Measurements from ENCODE around the gene SCN5A. TPM values are rescaled to one million over a fixed set of nuclear protein-coding genes. Genes with fewer than 3 reads are reported as not detected.

Gene SCN5A
- total RNA-seq (1 to 10 TPM in 1 of 2 donors, under 1 TPM in 1; 0.45 to 2.0 TPM), polyA plus RNA-seq (under 1 TPM; 0.38 to 0.77 TPM)
- long read RNA-seq, donor 1, partial matches to known transcripts = 1 of 3 reads
- long read RNA-seq, donor 1, other reads (novel, unspliced or antisense) = 2 of 3 reads
- long read RNA-seq, donor 2, partial matches to known transcripts = 0 of 3 reads
- long read RNA-seq, donor 2, other reads (novel, unspliced or antisense) = 3 of 3 reads

DNA sequence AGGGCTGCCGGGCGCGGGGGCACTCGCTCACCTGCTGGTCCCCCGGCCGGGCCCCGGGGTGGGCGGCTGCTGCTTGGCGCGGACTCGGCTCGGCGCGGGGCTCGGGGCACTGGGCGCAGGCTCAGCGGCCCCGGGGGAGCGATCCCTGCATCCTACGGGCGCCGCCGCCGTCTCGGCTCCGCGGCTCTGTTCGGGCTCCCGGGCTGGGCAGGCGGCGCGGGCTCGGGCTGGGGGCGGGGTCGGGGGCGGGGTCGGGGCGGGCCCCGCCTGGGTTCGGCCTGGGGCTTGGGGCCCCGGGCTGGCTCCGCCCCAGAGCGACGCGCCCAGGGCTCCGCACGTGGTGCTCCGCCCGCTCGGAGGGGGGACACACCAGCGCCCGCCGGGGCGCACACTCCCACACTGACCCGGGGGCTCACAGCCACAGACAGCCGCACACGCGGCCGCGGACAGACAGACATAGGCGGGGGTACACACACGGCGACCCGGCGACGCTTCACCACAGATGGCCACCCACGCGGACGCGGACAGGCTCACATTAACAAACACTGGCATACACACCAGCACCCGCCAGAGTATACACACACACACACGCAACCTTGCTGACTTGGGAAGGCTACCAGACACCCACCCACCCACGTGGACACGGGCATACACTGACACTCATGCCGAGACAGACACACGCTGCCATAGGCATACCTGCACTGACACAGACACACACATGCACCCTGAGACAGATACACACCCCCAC is at the start of gene SCN5A:
TSS of gene SCN5A (minus strand) at position 188 of the 748 bp plus-strand sequence. CDS start 16,380 bp downstream, outside the sequence.
- no peaks in the 10 kb centered on the region for H3K36me3 ChIP-seq (ENCODE audit: control insufficient read depth in 1 of 2, insufficient read depth in 2 of 2, low read length in 1 of 2)
- 1% methylated on average over 31 to 76 of the region's 76 CpGs for WGBS, 2 donors
- H3K4me3 ChIP-seq (ENCODE audit: low read length in 2 of 2) = peak within 1 kb of the TSS; percentile 15 to 49
- peak; percentile 59 to 80 for DNase-seq
- no peak within 1 kb of the TSS for H3K27ac ChIP-seq (ENCODE audit: low read depth in 1 of 2, low read length in 2 of 2)
- intact Hi-C loops (cut with DNase I) = loop anchor here (5.0 kb wide), 2 partner anchors 127 to 193 kb away; no protein-coding TSS in a partner anchor
- no peaks in the 10 kb centered on the region for H3K9me3 ChIP-seq (ENCODE audit: control insufficient read depth, low read length)
- ATAC-seq (ENCODE audit: low FRiP score) = peak; percentile 70
- H3K4me1 ChIP-seq (ENCODE audit: control insufficient read depth in 1 of 2, insufficient read depth in 2 of 2, low read length in 2 of 2) = no peaks in the 10 kb centered on the region
- H3K27me3 ChIP-seq (ENCODE audit: control insufficient read depth in 1 of 2, insufficient read depth in 2 of 2, low read length in 1 of 2) = no peaks in the 10 kb centered on the region

GRCh38 chr3:38698760-38699159 is 49.3 kb upstream of the SCN5A start:
- H3K36me3 ChIP-seq (ENCODE audit: control insufficient read depth in 1 of 2, insufficient read depth in 2 of 2, low read length in 1 of 2) = no peaks in the 10 kb centered on the region
- H3K9me3 ChIP-seq (ENCODE audit: control insufficient read depth, low read length) = no peaks in the 10 kb centered on the region
- no peak overlapping the region for H3K27ac ChIP-seq (ENCODE audit: low read depth in 1 of 2, low read length in 2 of 2)
- intact Hi-C loops (cut with DNase I) = no loop called here
- DNase-seq (no peak), ATAC-seq (ENCODE audit: low FRiP score) (no peak)
- H3K4me3 ChIP-seq (ENCODE audit: low read length in 2 of 2) = no peak overlapping the region
- no peaks in the 10 kb centered on the region for H3K27me3 ChIP-seq (ENCODE audit: control insufficient read depth in 1 of 2, insufficient read depth in 2 of 2, low read length in 1 of 2)
- WGBS, 2 donors = 66 to 68% methylated on average over 5 of the region's 5 CpGs
- H3K4me1 ChIP-seq (ENCODE audit: control insufficient read depth in 1 of 2, insufficient read depth in 2 of 2, low read length in 2 of 2) = no peaks in the 10 kb centered on the region

GRCh38 chr3:38698061-38698460 is 48.6 kb upstream of the SCN5A start:
- H3K27me3 ChIP-seq (ENCODE audit: control insufficient read depth in 1 of 2, insufficient read depth in 2 of 2, low read length in 1 of 2) = no peaks in the 10 kb centered on the region
- no peaks in the 10 kb centered on the region for H3K36me3 ChIP-seq (ENCODE audit: control insufficient read depth in 1 of 2, insufficient read depth in 2 of 2, low read length in 1 of 2)
- no peak overlapping the region for H3K4me3 ChIP-seq (ENCODE audit: low read length in 2 of 2)
- 95% methylated on average over 12 of the region's 12 CpGs for WGBS, 2 donors
- no peaks in the 10 kb centered on the region for H3K9me3 ChIP-seq (ENCODE audit: control insufficient read depth, low read length)
- no peak for DNase-seq
- no peak overlapping the region for H3K27ac ChIP-seq (ENCODE audit: low read depth in 1 of 2, low read length in 2 of 2)
- intact Hi-C loops (cut with DNase I) = no loop called here
- no peak for ATAC-seq (ENCODE audit: low FRiP score)
- no peaks in the 10 kb centered on the region for H3K4me1 ChIP-seq (ENCODE audit: control insufficient read depth in 1 of 2, insufficient read depth in 2 of 2, low read length in 2 of 2)

DNA sequence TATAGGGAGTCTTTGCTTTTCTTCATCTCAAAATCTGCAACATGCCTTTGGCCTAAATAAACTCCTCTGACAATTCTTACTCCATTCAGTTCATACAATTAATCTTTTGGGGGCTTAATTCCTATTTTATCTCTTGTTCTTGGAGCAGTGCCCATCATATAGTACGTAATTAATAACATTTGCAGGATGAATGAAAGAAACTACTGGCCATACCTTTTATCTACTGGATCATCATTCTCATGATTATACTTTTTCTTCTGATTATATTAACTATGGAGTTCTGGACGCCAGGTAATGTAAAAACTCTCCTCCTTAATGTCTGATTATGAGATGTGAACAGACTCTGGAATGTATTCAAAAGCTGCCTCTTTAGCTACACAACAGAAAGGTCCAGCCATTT is 46.5 kb upstream of the SCN5A start:
- Histone ChIP-seq H3K27ac (ENCODE audit: low read depth in 1 of 2, low read length in 2 of 2) (no peak overlapping the region), H3K9me3 (ENCODE audit: control insufficient read depth, low read length) (no peaks in the 10 kb centered on the region), H3K4me1 (ENCODE audit: control insufficient read depth in 1 of 2, insufficient read depth in 2 of 2, low read length in 2 of 2) (no peaks in the 10 kb centered on the region), H3K4me3 (ENCODE audit: low read length in 2 of 2) (no peak overlapping the region), H3K27me3 (ENCODE audit: control insufficient read depth in 1 of 2, insufficient read depth in 2 of 2, low read length in 1 of 2) (no peaks in the 10 kb centered on the region), H3K36me3 (ENCODE audit: control insufficient read depth in 1 of 2, insufficient read depth in 2 of 2, low read length in 1 of 2) (no peaks in the 10 kb centered on the region)
- WGBS, 2 donors = 56 to 60% methylated on average over 2 of the region's 2 CpGs
- no peak for ATAC-seq (ENCODE audit: low FRiP score)
- intact Hi-C loops (cut with DNase I) = no loop called here
- DNase-seq = no peak

DNA sequence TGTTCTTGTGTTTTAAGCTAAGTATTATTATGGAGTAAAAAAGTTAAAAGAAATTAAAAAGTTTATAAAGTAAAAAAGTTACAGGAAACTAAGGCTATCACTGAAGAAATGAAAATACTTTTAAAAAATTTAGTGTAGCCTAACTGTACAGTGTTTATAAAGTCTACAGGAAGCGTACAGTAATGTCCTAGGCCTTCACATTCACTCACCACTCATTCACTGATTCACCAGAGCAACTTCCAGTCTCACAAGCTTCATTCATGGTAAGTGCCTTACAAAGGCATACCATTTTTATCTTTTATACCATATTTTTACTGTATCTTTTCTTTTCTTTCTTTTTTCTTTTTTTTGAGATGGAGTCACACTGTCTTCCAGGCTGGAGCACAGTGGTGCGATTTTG is 40.7 kb upstream of the SCN5A start:
- Histone ChIP-seq H3K27me3 (ENCODE audit: control insufficient read depth in 1 of 2, insufficient read depth in 2 of 2, low read length in 1 of 2) (no peaks in the 10 kb centered on the region), H3K27ac (ENCODE audit: low read depth in 1 of 2, low read length in 2 of 2) (no peak overlapping the region), H3K4me3 (ENCODE audit: low read length in 2 of 2) (no peak overlapping the region), H3K9me3 (ENCODE audit: control insufficient read depth, low read length) (no peaks in the 10 kb centered on the region), H3K36me3 (ENCODE audit: control insufficient read depth in 1 of 2, insufficient read depth in 2 of 2, low read length in 1 of 2) (no peaks in the 10 kb centered on the region), H3K4me1 (ENCODE audit: control insufficient read depth in 1 of 2, insufficient read depth in 2 of 2, low read length in 2 of 2) (no peaks in the 10 kb centered on the region)
- intact Hi-C loops (cut with DNase I) = no loop called here
- DNase-seq (no peak), ATAC-seq (ENCODE audit: low FRiP score) (no peak)
- WGBS, 2 donors = 62 to 90% methylated on average over 2 of the region's 2 CpGs

- H3K27me3 ChIP-seq (ENCODE audit: control insufficient read depth in 1 of 2, insufficient read depth in 2 of 2, low read length in 1 of 2) = no peaks in the 10 kb centered on the region
- H3K9me3 ChIP-seq (ENCODE audit: control insufficient read depth, low read length) = no peaks in the 10 kb centered on the region
- 73 to 81% methylated on average over 3 of the region's 3 CpGs for WGBS, 2 donors
- no peak for DNase-seq
- H3K36me3 ChIP-seq (ENCODE audit: control insufficient read depth in 1 of 2, insufficient read depth in 2 of 2, low read length in 1 of 2) = no peaks in the 10 kb centered on the region
- no peak overlapping the region for H3K4me3 ChIP-seq (ENCODE audit: low read length in 2 of 2)
- H3K27ac ChIP-seq (ENCODE audit: low read depth in 1 of 2, low read length in 2 of 2) = no peak overlapping the region
- intact Hi-C loops (cut with DNase I) = no loop called here
- no peaks in the 10 kb centered on the region for H3K4me1 ChIP-seq (ENCODE audit: control insufficient read depth in 1 of 2, insufficient read depth in 2 of 2, low read length in 2 of 2)
- ATAC-seq (ENCODE audit: low FRiP score) = no peak
Measured at GRCh38 chr3:38689774-38690173, 40.3 kb upstream of the SCN5A start.

DNA sequence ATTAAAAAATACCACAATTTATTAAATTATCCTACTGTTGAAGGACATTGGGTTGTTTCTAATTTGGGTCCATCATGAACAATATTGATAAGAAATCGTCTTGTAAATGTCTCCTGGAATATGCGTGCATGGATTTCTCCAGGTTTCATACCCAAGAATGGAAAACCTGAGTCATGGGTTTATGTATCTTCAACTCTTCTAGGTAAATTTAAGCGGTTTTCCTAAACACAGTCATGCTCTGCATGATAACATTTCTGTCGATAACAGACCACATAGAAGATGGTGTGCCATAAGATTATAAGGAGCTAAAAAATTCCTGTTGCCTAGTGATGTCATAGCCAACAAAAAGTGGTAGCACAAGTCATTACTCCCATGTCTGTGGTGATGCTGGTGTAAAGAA is 39.9 kb upstream of the SCN5A start:
- no peaks in the 10 kb centered on the region for H3K27me3 ChIP-seq (ENCODE audit: control insufficient read depth in 1 of 2, insufficient read depth in 2 of 2, low read length in 1 of 2)
- intact Hi-C loops (cut with DNase I) = no loop called here
- 85 to 86% methylated on average over 4 of the region's 4 CpGs for WGBS, 2 donors
- no peaks in the 10 kb centered on the region for H3K36me3 ChIP-seq (ENCODE audit: control insufficient read depth in 1 of 2, insufficient read depth in 2 of 2, low read length in 1 of 2)
- H3K4me1 ChIP-seq (ENCODE audit: control insufficient read depth in 1 of 2, insufficient read depth in 2 of 2, low read length in 2 of 2) = no peaks in the 10 kb centered on the region
- no peak overlapping the region for H3K27ac ChIP-seq (ENCODE audit: low read depth in 1 of 2, low read length in 2 of 2)
- ATAC-seq (ENCODE audit: low FRiP score) (no peak), DNase-seq (no peak)
- H3K9me3 ChIP-seq (ENCODE audit: control insufficient read depth, low read length) = no peaks in the 10 kb centered on the region
- H3K4me3 ChIP-seq (ENCODE audit: low read length in 2 of 2) = no peak overlapping the region

- Histone ChIP-seq H3K36me3 (ENCODE audit: control insufficient read depth in 1 of 2, insufficient read depth in 2 of 2, low read length in 1 of 2) (no peaks in the 10 kb centered on the region), H3K27me3 (ENCODE audit: control insufficient read depth in 1 of 2, insufficient read depth in 2 of 2, low read length in 1 of 2) (no peaks in the 10 kb centered on the region), H3K4me3 (ENCODE audit: low read length in 2 of 2) (no peak overlapping the region), H3K9me3 (ENCODE audit: control insufficient read depth, low read length) (no peaks in the 10 kb centered on the region), H3K4me1 (ENCODE audit: control insufficient read depth in 1 of 2, insufficient read depth in 2 of 2, low read length in 2 of 2) (no peaks in the 10 kb centered on the region), H3K27ac (ENCODE audit: low read depth in 1 of 2, low read length in 2 of 2) (no peak overlapping the region)
- DNase-seq = no peak
- intact Hi-C loops (cut with DNase I) = no loop called here
- 60 to 61% methylated on average over 2 of the region's 2 CpGs for WGBS, 2 donors
- no peak for ATAC-seq (ENCODE audit: low FRiP score)
Measured at GRCh38 chr3:38687321-38687720, 37.8 kb upstream of the SCN5A start.

DNA sequence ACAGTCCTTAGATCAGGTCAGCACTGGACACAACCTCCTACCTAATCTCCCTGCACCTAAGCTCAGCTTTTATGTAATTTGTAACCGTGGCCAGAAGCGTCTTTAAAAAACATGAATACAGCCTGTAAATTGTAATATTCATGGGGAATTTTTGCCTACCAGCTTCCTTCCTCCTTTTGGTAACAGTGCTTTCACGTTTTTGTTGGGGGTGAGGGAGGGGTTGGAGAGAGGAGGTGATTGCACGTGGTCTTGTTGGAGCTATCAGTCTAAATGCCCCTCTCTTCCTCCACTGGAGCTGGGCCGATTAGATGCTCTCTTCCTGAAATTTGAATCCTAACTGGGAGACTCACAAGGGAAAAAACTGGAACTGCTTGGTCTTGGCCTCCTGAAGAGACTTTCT is 35.1 kb upstream of the SCN5A start:
- ATAC-seq (ENCODE audit: low FRiP score) (no peak), DNase-seq (no peak)
- Histone ChIP-seq H3K9me3 (ENCODE audit: control insufficient read depth, low read length) (no peaks in the 10 kb centered on the region), H3K36me3 (ENCODE audit: control insufficient read depth in 1 of 2, insufficient read depth in 2 of 2, low read length in 1 of 2) (no peaks in the 10 kb centered on the region), H3K27ac (ENCODE audit: low read depth in 1 of 2, low read length in 2 of 2) (no peak overlapping the region), H3K27me3 (ENCODE audit: control insufficient read depth in 1 of 2, insufficient read depth in 2 of 2, low read length in 1 of 2) (no peaks in the 10 kb centered on the region), H3K4me3 (ENCODE audit: low read length in 2 of 2) (no peak overlapping the region), H3K4me1 (ENCODE audit: control insufficient read depth in 1 of 2, insufficient read depth in 2 of 2, low read length in 2 of 2) (no peaks in the 10 kb centered on the region)
- WGBS, 2 donors = 46 to 48% methylated on average over 5 of the region's 5 CpGs
- intact Hi-C loops (cut with DNase I) = no loop called here

Data from aorta (tissue), 5 donors.